HG02973 (cell line): Measurements from ENCODE around the gene DIAPH2.

Experiments used
- ATAC-seq: cut with Tn5 transposase; IDR thresholded peaks from one replicate; pipeline ENCODE4 v1.9.1; 2021; ENCODE audit warnings: moderate library complexity; ENCODE audit not compliant: unreplicated experiment

DIAPH2 gene

GRCh38 chrX:96924581-96924980, 239.9 kb downstream of the DIAPH2 start:
- no peak for ATAC-seq

GRCh38 chrX:96929036-96929435, 244.4 kb downstream of the DIAPH2 start:
- no peak for ATAC-seq

- ATAC-seq = no peak
Observed at GRCh38 chrX:96957718-96958117, 273.1 kb downstream of the DIAPH2 start.

DNA sequence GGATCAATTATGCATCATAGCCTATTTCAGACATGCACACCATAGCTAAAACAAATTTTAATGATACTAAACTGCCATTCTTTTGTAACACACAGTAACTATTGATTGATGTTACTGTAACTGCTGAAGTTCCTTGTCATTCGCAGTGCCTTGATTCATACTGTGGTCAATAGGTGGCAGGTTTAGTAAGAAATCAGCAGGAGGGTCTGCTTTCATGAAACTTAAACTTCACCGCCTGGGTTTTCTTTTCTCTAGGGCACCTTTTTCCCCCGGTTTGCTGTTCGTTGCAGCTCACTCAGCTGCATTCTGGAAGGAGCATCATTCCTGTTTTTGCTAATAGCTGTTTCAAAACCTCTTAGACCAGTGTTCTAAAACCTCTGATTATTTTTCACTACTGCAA, 287.2 kb downstream of the DIAPH2 start:
- no peak for ATAC-seq

DNA sequence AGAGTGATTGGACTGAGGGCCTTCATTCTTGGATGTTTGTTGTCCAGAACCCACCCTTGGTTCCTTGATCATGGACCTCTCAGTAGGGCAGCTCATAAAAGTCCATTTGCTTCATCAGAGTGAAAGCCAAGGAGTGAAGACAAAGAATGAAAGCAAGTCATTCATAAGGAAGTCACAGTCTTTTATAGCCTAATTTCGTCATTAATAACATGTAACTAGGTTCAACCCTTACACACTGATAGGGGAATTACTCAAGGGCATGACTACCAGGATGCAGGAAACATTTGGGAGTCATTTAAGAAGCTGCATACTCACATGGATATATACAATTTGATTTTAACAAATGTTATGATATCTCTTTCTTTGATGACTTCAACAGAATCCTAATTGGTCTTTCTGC, 294.3 kb downstream of the DIAPH2 start:
- no peak for ATAC-seq

DNA sequence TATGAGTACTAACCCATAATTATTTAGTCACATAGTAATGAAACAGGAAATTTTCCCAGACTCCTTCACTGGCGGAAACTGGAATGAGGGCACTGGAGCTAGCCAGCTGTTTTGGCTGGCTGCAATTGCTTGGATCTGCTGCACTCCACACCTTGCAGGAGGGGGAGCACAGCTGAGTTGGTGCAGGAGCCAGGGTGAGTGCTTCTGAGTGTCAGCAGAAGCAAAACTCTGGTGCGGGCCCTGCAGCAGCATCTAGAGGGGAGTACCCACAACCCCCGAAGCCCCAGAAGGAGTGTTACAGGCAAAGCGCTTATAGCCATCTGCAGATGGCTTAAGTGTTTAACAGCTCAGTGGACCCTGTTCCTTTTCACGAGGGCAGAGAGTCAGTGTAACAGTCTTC, 295.1 kb downstream of the DIAPH2 start:
- no peak for ATAC-seq

DNA sequence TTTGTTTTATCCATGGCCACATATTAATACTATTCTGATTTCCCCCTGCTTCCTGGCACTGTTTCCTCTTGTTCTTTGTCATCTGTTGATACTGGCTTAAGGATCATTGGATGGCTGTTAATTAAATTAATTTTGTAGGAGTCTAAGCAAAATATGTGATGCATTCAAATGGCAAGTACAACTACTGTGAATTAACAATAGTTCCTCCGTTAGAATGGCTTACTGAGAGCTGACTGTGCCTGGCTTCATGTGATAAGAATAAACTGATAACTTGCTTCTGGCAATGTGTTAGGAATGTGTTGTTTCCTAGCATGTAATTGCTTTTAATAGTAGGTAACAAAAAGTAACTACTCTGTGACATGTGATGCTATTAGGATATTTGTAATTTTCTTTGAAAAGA, 297.5 kb downstream of the DIAPH2 start:
- ATAC-seq = no peak

DNA sequence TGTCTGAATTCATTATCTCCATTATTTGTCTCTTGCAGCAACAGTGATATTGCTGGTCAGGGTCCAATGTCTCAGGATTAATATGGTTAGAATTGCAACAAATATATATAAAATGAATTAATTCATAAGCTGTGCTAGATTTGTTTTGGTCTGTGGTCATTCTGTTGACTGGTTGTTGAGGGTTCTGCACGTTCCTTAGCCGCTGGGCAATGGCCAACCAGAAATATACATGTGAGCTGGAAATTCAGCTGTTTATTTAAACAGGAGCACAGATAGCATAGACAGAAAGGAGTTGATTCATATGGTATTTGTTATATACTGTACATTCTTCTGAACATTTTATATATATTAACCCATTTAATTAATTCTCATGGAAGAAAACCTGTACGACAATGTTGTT, 299.9 kb downstream of the DIAPH2 start:
- ATAC-seq = no peak

DNA sequence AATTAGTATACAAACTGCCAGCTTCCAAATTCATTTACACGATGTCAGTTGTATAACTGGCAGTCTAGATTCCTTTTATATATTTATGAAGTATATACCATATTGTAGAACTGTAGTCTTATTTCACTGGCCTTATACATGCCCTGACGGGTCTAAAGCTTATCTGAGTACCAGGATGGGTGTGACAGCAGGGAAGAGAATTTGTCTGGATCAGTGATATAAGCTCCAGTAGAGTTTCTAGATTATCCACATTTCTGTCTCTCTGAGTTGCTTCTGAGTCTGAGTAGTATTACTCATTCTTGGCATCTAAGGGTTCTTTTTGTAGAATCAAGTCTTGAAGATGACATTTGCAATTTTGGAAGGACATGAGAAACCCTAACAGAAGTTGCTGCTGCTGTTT, 300.4 kb downstream of the DIAPH2 start:
- ATAC-seq = no peak

- ATAC-seq = no peak
Observed at GRCh38 chrX:96987228-96987627, 302.6 kb downstream of the DIAPH2 start.

- ATAC-seq = no peak
Observed at GRCh38 chrX:96989830-96990571, 305.4 kb downstream of the DIAPH2 start.

GRCh38 chrX:96994093-96994492, 309.5 kb downstream of the DIAPH2 start:
- no peak for ATAC-seq

GRCh38 chrX:96997196-96997595, 312.6 kb downstream of the DIAPH2 start:
- ATAC-seq = no peak

DNA sequence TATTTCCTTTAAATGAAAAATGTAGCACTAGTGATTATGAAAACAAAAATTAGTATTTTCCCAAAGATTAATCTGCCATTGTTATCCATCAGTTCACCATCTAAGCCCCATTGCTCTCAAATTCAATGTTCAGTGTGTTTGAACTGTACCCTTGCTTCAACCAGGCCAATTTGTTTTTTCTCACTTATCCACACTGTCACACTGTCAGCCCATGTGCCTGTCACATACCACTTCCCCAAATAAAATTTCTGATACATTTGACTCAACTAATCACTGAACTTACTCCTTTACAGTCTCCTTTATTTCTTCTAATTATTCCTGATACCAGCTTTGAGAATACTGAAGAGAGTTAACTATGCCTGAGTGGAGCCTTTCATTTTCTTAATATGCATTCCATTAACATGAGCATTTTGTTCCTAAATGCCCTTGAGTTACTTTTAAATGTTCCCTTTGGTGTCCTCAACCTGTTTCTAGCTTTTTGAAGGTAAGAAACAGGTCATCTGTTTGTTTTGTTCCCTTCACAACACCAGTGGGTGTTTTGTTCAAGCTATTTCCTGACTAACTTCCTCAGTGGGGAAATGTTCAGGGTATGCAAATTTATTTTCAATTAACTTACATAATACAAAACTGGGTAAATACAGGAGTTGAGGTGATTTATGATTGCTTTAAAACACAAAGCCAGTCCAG, 316.2 kb downstream of the DIAPH2 start:
- no peak for ATAC-seq

GRCh38 chrX:97006167-97006566, 321.5 kb downstream of the DIAPH2 start:
- ATAC-seq = no peak

DNA sequence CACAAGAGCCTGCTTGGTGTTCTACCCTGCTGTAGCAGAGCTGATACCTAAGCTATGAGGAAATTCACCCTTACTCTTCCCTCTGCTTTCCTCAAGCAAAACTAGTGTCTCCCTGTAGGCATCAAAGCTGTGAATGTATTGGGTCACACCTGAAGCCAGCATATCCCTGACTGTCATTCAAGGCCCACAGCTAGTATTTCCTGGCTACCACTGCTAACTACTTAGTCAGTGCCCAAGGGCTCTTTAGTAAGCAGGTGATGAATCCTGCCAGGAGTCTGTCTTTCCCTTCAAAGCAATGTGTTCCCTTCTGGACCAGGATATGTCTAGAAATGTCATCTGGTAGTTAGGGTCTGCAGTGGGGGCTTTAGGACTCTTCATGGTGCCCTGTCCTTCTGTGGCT, 324.7 kb downstream of the DIAPH2 start:
- ATAC-seq = no peak

DNA sequence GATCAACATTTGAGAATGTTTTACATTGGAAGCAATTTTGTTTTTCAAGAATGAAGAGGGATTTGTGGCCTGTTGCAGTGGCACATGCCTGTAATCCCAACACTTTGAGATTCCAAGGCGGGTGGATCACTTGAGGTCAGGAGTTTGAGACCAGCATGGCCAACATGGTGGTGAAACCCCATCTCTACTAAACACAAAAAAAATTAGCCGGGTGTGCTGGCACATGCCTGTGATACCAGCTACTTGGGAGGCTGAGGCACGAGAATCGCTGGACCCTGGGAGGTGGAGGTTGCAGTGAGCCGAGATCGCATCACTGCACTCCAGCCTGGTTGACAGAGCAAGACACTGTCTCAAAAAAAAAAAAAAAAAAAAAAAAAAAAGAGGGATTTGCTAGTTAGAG, 326.9 kb downstream of the DIAPH2 start:
- ATAC-seq = no peak

- ATAC-seq = no peak
Observed at GRCh38 chrX:97016106-97016505, 331.5 kb downstream of the DIAPH2 start.

DNA sequence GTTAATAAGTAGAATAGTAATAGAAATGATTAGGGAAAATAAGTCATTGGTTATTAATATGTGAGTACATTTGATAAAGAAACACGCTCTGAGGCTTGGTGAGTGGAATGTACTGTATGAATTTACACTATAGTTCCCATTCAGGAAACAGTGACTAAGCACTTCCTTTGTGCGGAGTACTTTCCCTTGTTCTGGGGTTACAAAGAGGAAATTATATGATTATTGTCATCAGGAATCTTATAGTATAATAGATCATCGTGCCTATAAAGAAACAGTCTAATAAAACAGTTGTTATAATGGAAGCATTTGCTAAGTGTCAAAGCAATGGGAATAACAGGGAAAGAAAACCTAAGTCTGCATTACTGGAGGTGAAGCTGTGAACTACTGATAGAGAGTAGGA, 337.0 kb downstream of the DIAPH2 start:
- no peak for ATAC-seq

- no peak for ATAC-seq
Observed at GRCh38 chrX:97026406-97026805, 341.8 kb downstream of the DIAPH2 start.

- no peak for ATAC-seq
Observed at GRCh38 chrX:97027384-97027922, 342.8 kb downstream of the DIAPH2 start.

- ATAC-seq = peak; percentile 48
Observed at GRCh38 chrX:97030463-97030862, 345.8 kb downstream of the DIAPH2 start.
